Measurements from ENCODE around the gene CDCA3.

DNA sequence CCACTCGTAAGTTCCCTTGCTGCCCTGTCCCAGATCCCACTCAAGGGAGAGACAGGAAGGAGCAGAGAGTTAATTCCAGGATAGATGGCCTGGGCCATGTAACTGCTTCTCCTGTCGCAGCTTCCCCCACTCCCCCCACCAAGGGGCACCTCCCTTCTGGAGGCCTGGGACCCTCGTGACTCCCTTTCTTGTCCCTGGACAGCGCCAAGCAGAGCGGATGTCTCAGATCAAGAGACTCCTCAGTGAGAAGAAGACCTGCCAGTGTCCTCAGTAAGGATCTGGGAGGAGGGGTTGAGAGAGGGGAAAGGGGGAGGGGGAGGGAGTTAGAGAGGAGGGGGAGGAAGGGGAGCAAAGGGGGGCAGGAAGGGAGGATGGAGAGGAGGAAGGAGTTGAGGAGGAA is 32.4 kb downstream of the CDCA3 start:
- TF ChIP-seq, protein P1, sequence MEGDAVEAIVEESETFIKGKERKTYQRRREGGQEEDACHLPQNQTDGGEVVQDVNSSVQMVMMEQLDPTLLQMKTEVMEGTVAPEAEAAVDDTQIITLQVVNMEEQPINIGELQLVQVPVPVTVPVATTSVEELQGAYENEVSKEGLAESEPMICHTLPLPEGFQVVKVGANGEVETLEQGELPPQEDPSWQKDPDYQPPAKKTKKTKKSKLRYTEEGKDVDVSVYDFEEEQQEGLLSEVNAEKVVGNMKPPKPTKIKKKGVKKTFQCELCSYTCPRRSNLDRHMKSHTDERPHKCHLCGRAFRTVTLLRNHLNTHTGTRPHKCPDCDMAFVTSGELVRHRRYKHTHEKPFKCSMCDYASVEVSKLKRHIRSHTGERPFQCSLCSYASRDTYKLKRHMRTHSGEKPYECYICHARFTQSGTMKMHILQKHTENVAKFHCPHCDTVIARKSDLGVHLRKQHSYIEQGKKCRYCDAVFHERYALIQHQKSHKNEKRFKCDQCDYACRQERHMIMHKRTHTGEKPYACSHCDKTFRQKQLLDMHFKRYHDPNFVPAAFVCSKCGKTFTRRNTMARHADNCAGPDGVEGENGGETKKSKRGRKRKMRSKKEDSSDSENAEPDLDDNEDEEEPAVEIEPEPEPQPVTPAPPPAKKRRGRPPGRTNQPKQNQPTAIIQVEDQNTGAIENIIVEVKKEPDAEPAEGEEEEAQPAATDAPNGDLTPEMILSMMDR (IDR thresholded peaks at IDR 0.05; ENCODE audit: insufficient read depth, low read depth, low read length), result no peak
- TF ChIP-seq EZH2 (IDR thresholded peaks at IDR 0.05; ENCODE audit: insufficient read depth, low read length), result no peak

All from astrocyte (in vitro differentiated cells and primary cell).